ENCODE measurements around the gene TBC1D8.

Gene TBC1D8

DNA sequence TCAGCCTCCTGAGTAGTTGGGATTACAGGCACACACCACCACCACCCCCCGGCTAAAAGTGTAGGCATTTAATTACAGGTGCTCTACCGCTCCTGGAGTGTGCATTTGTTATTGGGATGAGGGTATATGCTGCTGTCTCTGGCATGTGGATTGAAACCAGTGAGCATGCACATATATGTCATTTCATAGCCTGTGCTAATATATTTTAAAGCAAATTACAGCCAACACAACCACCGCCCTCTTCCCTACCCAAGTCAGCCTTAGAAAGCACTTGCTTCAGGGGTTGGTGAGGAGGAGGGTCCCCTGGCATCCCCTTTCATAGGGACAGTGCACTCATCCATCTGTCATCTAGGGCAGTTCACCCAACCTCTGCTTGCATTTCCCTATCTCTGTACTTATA, 10.5 kb upstream of the TBC1D8 start:
- no peak for DNase-seq

DNA sequence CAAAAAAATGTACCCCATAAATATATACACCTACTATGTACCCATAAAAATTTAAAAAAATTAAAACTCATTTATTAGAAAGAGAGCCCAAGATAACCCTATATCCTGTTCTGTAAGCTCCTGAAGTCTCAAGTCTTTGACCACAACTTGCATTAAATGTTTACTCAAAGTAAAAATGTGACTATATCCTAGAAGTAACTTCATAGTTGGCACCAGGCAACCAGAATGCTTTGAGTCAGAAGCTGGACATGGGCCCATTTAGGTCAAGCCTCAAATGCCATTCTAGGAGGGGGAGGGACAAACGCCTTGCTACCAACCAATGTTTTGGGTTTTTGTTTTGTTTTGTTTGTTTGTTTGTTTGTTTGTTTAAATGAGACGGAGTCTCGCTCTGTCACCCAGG, 9.3 kb upstream of the TBC1D8 start:
- DNase-seq = no peak

DNA sequence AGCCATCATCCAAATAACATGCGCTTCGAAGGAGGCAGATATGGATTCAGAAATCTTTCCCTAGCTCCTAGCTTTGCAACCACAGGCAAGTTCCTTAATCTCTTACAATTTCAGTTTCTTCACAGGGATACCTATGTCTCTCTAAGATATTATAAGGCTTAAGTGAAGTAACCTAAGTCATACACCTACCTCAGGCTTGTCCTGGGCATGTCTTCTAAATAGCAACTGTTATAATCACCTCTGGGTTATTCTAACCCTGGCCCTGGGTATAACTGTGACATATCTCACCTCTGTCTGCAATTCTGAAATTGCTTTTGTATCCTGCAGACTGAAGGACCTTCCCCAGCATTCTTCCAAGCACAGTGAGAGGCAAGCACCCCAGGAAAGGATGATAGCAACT, 8.3 kb upstream of the TBC1D8 start:
- no peak for DNase-seq

DNA sequence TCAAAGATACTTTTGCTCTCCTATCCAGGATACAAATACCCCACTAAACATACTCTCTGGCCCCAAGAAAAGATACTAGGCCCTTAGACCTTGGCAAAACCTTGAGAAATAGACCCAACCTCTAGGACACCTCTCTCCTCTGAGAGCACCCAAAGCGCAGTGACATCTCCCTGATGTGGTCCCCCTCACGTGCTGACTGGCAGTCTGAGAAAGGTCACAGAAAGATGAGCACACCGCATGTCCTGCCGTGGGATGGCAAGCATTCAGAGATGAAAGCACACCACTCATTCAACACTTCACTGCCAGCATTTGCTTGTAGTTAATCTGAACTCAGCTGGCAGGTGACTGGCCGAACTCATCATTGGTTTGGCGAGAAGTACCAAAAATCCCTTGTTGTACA, 6.1 kb upstream of the TBC1D8 start:
- no peak for DNase-seq

DNA sequence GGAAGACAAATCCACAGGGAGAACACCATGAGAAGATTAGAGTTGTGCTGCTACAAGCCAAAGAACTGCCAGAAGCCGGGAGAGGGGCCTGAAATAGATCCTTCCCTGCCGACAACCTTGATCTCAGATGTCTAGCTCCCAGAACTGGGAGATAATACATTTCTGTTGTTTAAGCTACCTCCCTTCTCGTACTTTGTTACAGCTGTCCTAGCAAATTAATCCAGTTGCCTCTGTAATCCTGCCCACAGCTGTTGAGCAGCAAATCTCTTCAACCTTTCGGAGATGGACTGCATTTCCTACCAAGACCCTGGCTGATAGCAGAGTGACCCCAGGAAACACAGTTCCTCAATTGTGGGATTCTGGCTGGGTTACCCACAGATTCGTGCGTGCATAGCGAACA, 2.6 kb upstream of the TBC1D8 start:
- DNase-seq = no peak

DNA sequence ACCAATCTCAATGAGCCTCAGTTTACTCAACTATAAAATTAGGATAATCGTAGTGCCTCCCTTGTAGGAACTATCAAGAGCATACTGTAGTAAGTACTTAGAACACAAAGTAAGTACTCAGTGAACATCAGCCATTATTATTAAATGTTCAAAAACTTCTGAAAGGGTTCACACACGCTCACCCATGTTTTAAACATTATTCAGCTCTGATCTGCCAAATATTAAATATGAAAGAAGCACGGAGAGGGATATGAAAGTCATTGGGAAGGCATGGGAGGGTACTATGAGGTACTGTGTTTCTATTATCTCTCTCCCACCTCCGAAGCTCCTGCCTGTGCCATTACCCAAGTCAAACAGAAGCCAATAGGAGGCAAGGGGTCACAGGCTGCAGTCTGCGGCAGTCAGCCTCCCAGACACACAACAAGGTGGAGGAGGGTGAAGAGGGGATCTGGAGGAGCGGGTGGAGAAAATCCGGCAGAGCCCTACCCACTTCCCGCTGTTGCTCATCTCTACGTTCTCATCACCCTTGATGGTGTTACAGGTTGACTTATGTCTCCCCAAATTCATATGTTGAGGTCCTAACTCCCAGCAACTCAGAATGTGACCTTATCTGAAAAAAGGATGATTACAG, 2.0 kb upstream of the TBC1D8 start:
- no peak for DNase-seq

DNA sequence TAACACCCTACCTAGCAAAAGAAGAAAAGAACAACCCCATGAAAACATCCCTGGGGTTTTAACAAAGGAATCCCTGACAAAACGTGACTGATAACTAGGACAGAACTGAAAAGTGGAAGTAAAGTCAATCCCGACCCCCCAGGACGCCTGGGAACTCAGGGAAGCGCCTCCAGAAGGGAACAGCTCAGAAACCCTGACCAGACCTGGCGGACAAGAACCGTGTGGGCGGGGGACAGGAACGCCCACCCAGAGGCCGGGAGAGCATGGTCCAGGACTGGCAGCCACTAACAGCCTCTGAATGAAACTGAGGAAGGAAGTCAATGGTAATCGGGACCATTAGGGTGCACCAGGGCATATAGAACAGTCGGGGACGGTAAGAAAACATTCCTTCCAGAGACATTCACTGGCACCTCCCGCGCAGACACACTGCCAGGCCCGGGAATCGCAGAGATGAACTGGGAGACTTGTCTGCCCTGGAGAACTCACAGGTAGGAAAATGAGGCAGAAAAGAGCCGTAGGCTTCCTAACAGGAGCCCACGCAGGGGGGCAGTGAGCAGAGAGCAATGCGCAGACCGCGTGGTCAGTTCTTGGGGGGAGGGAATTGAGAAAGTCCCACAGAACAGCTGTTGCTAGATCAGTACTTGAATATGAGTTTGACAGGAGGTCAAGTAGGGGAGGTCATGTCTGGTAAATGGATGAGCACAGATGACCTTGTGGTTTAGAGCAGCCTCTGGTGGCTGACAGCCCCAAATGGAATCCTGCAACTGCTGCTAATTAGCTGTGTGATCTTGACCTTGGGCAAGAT, 1.3 kb upstream of the TBC1D8 start:
- peak; percentile 21 for DNase-seq

DNA sequence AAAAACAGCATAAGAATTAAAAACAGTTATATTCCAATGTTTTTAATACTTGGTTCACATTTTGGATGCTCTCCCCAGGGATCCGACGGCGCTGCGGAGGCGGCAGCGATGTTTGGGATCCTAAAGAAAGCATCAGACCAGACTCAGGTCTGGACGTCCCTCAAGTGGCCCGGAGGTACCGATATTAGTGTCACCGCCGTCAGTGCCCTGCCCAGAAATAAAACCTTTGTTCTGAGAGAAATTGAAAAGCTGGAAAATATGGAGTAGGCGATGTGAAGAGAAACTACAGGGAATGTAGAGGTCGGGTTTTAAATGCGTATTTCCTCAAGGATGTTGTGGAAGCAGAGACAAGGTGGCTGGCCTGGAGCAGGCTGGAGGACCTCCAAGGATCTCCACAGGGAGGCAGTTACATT, 683 bp upstream of the TBC1D8 start:
- DNase-seq = no peak

DNA sequence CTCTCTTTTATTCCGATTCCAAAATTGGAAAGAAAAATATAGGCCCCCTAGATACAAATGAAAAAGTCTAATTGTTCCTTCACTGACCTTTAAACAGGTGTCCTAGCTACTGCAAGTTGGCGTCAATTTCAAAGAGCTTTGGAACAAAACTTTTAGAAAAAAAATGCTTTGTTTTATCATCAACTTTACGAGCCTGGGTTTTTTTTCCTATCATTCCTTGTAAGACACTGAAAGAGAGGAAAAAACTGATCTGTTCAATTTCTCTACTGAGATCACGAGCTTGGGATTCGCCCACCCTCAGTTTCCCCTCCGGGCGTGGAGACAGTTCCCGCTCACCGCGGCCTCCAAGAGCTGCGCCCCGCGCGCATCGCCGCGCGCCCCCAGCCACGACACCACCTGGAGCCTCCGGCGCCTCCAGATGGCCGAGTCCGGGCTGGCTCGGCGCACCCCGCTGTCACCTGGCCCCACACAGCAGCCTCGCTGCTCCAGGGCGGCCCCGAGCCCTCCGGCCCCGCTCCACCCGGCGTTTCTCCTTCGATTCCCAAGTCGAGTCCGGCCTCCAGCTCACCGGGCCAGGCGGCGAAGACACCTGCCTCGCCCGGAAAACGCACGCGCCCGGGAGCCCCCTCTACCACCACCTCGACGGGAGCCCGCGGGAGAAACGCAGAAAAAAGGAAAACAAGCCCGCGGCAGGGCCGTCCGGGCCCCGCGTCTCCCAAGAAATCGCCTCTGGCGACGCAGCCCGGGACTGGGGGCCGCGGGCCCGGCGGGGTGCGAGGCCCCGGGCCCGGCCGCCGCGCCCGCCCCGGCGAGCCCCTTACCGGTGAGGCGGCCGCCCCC, 656 bp downstream of the TBC1D8 start:
- peak; percentile 29 for DNase-seq

DNA sequence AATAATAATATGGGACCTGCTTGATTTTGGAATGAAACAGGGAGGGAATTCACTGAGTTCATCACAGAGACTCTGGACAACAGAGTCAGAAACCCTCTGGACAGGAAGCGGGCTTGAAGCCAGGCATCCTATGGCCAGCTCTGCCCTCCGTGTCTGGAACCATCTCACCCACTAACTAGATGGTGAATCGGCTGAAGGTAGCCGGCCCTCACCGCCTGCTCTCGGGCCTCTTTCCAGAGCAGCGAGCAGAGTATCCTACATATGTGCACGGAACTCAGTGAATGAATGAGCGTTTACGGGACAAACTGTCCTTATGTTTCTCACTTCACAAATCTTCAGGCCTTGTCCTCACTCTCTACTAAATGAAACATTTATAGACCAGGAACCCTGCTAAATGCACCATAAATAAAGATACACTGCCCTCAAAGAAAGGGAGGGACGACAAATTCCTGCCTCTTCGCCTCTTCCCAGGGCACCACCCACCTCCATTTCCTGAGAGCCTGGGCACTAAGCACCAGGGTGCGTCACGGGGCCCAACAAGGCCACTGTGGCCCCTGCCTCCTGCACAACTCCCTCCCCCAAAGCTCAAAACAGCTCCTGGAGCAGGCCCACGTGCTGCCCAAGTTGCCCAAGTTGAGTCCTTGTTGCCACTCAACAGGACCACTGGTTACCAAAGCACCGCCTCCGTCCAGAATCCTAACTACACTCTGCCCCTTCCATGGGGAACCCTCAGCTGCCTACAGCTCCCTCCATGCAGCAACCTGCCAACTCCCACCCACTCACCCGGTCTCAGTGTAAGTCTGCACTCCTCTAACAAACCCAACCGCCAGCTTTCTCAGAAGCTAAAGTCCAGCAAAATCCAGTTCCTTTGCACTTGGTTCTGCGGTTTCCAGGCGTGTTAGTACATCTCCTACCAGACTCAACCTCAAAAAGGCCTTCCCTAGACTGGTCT, 1.7 kb downstream of the TBC1D8 start:
- no peak for DNase-seq

DNA sequence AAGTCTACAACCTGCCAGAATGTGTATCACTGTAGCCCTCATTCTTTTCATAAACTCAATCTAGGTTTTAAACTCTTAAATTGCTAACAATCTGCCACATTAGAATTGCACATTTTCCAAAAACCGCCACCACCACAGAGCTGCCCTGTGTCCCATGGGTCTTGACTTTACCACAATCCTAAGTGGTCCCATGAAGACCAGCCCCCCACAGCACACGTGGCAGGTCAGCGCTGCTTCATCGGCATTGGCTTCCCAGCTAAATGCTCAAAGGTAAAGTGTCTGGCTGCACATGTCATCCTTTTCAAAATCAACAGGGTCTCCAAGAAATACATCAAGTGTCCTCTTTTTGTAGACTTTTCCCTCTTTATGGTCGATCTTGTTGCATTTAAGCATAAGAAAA, 2.4 kb downstream of the TBC1D8 start:
- no peak for DNase-seq

DNA sequence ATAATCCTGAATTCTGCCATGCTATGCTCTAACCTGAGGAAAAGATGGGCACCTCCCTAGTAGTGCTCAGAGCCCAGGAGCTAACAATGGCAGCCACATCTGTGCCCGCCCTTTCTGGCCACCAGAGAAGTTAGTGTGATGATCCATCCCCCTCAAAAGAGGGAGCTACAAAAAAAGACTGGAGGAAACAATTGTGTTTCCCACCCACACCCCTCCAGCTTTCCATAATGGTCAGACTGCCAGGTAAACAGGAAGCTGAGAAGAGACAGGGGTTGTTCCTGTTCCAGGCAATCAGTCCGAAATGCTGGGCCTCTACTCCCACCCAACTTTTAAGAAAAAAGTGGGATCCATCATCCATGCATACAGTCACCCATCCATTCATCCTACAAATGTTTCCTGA, 3.2 kb downstream of the TBC1D8 start:
- DNase-seq = no peak

DNA sequence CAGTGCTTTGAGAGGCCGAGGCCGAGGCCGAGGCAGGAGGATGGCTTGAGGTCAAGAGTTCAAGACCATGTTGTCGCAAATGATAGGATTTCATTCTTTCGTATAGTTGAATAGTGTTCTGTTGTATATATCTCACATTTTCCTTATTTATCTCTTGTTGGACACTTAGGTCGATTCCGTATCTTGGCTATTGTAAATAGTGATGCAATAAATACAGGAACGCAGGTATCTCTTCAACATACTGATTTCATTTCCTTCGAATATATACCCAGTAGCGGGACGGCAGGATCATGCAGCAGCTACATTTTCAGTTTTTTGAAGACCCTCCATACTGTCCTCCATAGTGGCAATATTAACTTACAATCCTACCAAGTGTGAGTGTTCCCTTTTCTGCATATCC, 4.1 kb downstream of the TBC1D8 start:
- DNase-seq = no peak

DNA sequence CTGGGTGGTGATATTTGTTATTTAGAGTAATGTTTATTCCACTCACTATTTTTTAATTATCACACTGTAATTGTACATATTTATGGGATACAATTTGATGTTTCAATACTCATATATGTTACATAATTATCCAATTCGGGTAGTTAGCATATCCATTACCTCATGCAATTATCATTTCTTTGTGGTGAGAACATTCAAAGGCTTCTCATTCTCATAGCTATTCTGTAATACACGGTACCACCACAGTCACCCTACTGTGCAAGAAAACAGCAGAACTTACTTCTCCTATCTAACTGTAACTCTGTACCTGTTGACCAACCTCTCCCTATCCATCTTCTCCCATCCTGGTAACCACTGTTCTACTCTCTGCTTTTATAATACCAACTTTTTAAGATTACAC, 4.6 kb downstream of the TBC1D8 start:
- no peak for DNase-seq

DNA sequence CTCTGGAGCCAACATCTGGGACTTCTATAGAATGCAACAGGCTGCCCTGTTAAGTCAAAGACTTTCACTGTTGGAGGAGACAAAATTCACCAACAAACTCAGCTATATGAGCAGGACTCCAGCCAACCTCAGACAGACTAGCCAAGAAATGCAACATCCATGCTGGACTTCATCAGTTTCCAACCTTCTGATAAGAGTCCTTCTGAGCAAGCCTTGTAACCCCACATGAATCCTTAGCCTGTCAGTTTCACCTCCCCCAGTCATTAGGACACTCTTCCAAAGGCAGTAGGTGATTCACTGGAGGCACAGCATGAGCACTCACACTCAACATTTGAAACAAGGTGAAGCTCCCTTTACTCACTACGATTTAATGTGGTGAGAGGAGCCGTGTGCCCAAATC, 5.8 kb downstream of the TBC1D8 start:
- no peak for DNase-seq

DNA sequence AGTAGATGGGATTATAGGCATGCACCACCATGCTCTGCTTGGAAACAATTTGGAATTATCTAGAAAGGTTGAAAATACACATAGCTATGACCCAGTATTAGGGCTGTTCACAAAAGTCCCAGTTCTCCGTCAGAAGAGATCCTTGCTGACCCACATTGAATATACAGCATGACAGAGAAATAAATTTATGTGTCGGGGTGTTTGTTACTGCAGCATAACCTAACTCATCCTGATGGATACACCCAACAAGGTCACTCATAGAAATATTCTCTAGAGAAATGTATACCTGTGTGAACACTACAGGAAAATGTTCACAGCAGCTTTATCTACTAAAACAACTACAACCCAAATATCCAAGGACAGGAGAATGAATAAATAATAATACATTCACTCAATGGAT, 9.0 kb downstream of the TBC1D8 start:
- no peak for DNase-seq

DNA sequence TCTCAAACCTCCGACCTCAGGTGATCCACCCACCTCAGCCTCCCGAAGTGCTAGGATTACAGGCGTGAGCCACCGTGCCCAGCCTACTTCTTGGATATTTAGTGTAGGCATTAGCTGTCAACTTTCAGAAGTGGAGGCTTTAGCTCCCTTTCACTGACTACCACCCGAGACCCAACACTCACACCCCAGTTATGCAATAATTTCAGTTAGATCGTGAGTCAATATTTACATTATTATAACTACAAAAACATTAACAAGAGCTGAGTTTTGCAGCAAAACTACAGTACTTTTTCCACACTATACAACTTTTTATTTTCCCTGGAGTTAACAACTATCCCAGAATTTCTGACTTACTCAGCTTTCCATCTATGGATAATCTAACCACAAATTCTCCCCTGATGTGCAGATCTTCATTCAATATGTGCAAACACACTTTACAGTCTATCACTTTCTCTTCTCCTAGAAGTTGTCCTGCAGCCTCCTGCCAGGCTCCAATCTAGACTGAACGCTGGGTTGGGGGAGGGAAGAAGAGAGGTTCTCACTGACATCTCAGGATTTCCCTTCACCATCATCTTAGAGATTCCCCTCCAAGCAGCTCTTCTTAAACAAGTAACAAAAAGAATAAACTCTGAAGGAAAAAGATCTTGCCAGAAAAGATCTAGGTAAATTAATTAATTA, 10.1 kb downstream of the TBC1D8 start:
- no peak for DNase-seq

DNA sequence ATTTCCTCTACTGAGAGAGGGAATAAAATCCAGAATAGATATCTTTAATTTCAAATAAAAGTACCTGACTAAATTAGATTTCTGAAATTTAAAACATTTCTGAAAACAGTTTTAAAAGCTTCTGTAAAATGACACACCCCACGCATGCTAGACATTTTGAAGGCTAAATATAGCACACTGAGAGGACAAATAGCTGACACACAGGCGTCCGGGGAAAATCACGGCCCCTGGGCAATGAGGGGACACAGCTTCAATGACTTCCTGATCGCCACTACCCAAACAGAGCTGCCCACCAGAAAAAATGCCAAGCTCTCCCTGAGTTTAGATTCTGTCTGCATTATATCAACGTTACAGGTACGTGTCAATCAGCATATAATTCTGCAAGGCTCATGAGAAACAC, 10.9 kb downstream of the TBC1D8 start:
- DNase-seq = no peak

DNA sequence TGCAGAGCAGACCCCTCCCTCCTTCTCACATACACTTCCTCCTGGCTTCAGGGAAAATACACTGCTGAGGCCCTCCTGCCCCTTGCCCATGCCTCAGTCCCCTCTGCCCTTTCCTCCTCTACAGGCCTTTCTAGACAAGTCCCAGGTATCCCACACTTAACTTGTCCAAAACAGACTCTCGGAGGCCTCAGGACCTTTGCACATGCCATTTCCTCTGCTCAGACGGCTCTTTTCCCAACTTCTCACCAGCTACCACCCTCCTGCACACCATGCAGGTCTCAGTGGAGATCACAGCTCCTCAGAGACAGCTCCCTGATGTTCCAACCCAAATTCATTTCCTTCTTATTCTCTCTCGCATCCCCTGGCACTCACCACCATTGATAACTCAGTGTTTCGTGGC, 11.7 kb downstream of the TBC1D8 start:
- no peak for DNase-seq

DNA sequence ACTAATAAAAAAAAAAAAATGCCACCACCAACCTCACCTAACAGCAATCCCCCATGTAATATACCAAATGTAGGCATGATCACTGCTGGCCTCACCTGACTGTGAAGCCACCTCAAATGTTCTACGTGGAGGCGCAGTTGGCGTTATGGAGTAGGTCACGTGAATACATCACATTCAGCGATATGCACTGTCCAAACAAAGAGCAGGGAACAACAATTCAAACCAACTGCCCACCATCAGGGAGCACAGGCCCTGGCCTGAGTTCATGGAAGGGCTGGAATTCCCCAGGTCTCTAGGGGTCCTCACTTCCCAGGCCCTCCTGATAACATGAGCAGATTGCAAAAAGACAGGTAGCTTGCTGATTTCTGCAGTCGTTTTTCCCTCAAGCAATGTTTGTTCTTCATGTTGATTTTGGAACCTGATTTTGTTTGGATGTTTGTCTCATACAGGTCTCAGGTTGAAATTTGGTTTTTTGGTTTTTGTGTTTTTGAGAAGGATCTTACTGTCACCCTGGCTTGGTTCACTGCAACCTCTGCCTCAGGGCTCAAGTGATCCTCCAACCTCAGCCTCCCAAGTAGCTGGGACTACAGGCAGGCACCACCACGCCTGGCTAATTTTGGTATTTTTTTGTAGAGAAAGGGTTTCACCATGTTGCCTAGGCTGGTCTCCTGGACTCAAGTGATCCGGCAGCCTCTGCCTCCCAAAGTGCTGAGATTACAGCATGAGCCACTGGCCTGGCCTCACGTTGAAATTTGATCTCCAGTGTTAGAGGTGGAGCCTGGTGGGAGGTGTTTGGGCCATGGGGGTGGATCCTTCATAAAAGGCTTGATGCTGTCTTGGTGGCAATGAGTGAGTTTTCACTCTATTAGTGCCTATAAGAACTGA, 15.5 kb downstream of the TBC1D8 start:
- DNase-seq = no peak

DNA sequence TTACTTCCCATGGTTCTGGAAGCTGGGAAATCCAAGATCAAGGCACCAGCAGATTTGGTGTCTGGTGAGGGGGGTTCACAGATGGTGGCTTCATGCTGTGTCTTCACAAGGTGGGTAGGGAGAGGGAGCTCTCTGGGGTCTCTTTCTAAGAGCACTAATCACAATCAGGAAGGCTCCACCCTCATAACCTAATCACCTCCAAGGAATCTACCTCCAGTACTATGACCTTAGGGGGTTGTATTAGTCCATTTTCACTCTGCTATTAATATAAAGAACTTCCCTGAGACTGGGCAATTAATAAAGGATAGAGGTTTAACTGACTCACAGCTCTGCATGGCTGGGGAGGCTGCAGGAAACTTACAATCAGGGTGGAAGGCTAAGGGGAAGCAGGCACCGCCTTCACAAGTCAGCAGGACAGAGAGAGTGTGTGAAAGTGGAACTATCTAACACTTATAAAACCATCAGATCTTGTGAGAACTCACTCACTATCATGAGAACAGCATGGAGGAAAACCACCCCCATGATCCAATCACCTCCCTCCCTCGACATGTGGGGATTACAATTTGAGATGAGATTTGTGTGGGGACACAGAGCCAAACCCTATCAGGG, 17.6 kb downstream of the TBC1D8 start:
- no peak for DNase-seq

Measured in CD4-positive, alpha-beta T cell treated with Interleukin-17A for 4 hours (primary cell).